GM19372 (cell line): ENCODE results near the gene CTNND2.

Source experiments
- ATAC-seq: cut with Tn5 transposase; IDR thresholded peaks from one replicate; pipeline ENCODE4 v1.9.1; 2021; ENCODE audit warnings: mild to moderate bottlenecking, low read depth, moderate library complexity; ENCODE audit not compliant: unreplicated experiment

CTNND2 gene

GRCh38 chr5:11227064-11227463, 677.2 kb downstream of the CTNND2 start:
- ATAC-seq: no peak

DNA sequence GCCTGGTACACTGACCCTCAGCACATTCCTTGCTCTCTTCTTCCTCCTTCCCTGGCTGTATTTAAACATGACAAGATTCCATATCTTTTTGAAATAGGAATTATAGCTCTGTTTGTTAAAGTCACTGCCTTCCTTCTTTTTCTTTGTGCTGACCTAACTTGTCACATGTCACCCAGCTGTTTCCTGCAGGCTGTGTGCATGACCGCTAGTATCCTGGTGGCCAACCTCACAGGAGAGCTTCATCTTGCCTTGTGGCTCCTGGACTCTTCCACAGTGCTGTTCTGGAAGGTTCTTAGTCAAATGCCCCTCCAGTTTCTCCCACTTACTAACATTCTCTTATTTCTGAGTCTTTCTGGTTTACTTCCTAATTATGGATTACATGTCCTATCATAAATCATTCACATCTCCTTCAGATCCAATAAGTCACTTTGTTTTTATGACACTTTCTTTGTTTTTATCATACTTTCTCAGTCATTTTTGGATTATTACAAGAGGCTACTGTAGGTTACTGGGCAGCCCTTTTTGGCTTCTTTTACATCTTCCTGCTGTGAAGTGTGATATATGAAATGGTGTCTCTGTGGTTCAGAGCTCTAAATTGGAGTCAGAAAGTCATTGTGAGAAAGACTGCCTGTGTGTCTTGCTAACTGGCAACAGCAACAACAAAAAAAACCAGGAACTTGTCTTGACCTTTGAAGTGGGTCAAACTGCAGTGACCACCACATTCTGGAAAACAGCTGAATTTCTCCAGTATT, 679.6 kb downstream of the CTNND2 start:
- ATAC-seq: no peak

GRCh38 chr5:11222169-11222568, 682.1 kb downstream of the CTNND2 start:
- no peak for ATAC-seq

GRCh38 chr5:11214864-11215644, 689.2 kb downstream of the CTNND2 start:
- ATAC-seq: no peak

GRCh38 chr5:11212706-11213105, 691.5 kb downstream of the CTNND2 start:
- no peak for ATAC-seq

- ATAC-seq: no peak
These were observed 706.5 kb downstream of the CTNND2 start for GRCh38 chr5:11197726-11198125.

GRCh38 chr5:11191673-11192072, 712.6 kb downstream of the CTNND2 start:
- no peak for ATAC-seq

- ATAC-seq: no peak
These were observed 721.7 kb downstream of the CTNND2 start for GRCh38 chr5:11182441-11183080.

DNA sequence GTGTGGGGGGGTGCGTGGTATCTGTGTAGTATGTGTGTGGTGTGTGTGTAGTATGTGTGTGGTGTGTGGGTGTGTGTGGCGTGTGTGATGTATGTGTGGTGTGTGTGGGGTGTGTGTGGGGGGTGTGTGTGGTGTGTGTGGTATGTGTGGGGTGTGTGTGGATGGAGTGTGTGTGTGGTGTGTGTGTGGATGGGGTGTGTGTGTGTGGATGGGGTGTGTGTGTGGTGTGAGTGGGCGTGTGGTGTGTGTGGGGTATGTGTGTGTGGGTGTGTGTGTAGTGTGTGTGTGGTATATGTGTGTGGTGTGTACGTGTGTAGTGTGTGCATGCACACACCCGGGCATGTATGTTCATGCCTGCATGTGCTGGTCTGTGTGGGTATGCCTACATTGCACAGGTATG, 722.3 kb downstream of the CTNND2 start:
- no peak for ATAC-seq

GRCh38 chr5:11180890-11181289, 723.4 kb downstream of the CTNND2 start:
- ATAC-seq: no peak

DNA sequence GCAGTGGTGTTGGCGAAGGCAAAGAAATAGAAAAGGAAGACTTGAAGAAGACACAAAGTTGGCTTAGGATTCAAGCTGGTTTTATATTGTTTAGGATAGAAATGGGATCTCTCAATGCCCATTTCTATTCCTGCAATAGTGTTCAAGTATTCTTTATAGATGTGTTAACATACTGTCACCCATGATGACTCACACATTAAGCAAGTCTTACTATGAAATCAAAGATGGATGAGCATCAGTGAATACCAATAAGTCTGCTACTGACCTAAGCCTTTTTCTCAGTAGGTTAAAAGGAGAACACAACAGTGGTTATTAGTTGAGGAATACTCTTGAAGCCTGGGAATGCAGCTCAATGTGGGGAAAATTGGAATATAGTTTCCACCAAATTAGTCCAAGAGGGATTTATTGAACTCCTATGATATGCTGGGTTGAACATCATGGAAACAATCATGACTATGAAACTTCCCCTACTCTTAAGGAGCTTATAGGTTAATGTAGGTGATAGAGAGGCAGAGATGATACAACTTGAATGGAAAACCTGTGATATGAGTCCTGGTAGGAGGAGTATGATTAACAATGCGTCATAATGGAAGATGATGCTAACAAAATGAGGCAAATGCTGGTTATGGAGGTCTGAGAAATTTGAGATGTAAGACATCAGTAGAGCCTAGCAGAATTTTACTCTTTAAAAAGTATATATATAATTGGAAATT, 726.1 kb downstream of the CTNND2 start:
- ATAC-seq: no peak

GRCh38 chr5:11174591-11174990, 729.7 kb downstream of the CTNND2 start:
- ATAC-seq: no peak

DNA sequence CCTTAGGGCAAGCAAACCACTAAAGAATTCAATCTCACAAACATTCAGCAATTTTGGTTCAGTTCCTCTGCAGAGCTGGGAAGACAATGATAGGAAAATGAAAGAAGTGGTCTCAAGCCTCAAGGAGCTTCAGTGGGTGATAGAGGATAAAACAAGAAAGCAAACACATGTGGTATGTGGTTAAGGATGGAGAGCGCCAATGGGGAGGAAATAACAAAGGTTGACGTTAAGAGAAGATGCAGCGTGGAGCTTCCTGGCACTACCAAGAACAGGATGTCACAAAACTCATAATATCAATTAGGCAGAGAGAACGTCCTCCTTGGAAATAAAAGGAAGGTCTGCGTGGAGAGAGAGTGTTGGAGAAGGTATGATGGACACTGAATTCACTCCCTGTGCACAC, 731.8 kb downstream of the CTNND2 start:
- no peak for ATAC-seq

GRCh38 chr5:11171236-11171635, 733.0 kb downstream of the CTNND2 start:
- ATAC-seq: no peak

- ATAC-seq: no peak
These were observed 737.3 kb downstream of the CTNND2 start for GRCh38 chr5:11166923-11167322.

DNA sequence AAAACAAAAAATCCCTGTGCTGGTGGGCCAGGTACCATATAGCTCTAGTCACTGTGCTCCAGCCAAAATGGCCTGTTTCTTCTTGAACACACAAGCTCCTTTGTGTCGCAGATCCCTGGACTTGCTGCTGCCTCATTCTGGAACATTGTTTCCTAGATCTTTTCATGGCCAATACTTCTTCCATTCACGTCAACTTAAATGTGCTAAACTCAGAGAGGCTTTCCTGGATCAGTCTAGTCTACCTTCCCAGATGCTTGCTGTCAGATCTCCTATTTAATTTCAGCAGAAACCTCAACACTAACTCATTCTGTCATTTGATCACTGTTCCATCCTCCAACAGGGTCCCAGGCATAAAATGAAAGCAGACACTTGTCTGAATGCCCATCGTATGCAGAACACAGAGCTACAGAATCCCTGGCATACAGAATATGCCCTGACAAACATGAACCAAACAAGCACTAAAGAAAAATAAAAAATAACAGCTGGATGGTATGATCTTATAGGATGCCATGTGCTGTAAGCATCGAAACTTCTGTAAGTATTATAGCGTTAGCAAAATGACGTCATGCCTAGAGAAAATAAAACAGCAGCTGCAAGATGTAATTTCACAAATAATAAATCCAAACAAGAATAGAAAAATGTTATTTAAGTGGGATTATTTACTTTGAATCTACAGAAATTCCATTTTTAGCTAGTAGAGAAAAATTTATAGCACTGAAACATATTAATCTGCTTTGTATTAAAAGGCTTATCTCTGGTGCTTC, 739.5 kb downstream of the CTNND2 start:
- no peak for ATAC-seq

GRCh38 chr5:11157132-11157531, 747.1 kb downstream of the CTNND2 start:
- ATAC-seq: no peak

DNA sequence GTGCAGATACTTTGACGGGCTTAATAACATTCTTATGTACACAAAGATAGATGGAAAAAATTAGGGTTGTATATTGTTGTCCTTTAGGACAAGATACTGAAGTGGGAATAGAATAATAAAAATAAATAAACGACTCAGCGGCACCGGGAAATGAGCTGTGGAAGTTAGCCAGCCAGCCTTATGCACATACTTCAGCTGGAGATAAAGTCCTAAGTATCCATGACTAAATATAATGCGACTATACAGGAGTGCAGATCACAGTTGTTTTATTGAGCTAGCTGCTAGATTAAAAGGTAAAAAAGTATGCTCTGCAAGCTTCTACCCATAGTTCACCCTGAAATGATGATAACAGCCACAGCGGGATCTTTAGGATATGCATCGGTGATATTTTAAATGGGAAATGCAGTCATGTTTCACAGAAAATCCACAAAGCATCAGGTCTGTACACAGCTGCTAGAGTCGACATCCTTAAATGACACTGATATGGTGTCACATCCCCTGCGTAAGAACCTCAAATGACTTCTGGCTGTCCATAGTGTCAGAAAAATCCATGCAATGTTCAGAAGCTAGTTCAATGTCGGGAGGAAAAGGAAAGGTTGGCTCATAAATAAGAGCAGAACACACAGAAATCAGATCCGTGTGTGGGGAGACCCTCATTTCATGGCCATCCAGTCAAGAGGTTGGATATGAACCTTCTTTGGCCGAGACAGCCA, 750.4 kb downstream of the CTNND2 start:
- no peak for ATAC-seq

DNA sequence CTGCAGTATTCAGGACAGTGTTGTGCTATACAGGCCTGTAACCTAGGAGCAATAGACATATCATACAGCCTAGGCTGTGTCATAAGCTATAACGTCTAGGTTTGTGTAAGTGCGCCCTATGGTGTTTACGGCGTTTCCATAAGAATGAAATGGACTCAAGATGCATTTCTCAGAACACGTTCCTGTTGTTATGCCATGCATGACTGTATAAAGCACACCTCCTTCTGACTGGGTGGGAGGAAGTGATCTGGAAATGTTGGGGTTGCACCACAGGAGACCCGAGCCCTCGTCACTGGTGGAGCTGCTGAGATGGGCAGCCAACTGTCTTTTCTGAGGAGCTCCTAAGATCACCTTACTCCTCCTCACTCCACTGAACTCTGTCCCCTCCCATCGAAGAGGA, 751.9 kb downstream of the CTNND2 start:
- ATAC-seq: no peak

DNA sequence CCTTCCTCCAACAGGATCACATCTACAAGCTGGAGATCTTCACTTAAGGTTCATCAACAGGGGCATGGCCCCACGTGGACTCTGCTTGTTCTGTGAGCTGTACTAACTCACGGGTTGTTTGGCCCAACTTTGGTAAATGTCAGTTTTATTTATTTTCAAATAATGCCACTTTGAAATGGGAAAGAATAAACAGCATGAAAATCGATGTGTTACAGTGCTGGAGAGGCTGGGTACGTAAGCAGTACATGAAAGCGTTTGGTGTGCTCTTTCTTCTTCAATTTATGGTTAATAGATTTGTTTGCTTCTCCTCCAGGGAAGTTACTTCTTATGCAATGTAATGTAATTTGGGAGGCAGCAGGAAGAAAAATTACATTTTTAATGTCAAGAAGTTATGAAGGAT, 753.3 kb downstream of the CTNND2 start:
- no peak for ATAC-seq
